A549 treated with DMSO at 1 μM for 4 hours (cell line): ENCODE measurements around the gene CENPVL1. TPM values are rescaled to one million over a fixed set of nuclear protein-coding genes. Genes with fewer than 3 reads are reported as not detected.

Experiments
- total RNA-seq: library from RNA; stranded (reverse); fragments of 200-300 nt; extraction: Qiagen RNA extraction; gene quantifications from 5 replicates; pipeline ENCODE4 v1.2.3, GENCODE V29; 2022; ENCODE audit warnings: low read depth

The CENPVL1 gene
- total RNA-seq: not detected in 5 replicates

DNA sequence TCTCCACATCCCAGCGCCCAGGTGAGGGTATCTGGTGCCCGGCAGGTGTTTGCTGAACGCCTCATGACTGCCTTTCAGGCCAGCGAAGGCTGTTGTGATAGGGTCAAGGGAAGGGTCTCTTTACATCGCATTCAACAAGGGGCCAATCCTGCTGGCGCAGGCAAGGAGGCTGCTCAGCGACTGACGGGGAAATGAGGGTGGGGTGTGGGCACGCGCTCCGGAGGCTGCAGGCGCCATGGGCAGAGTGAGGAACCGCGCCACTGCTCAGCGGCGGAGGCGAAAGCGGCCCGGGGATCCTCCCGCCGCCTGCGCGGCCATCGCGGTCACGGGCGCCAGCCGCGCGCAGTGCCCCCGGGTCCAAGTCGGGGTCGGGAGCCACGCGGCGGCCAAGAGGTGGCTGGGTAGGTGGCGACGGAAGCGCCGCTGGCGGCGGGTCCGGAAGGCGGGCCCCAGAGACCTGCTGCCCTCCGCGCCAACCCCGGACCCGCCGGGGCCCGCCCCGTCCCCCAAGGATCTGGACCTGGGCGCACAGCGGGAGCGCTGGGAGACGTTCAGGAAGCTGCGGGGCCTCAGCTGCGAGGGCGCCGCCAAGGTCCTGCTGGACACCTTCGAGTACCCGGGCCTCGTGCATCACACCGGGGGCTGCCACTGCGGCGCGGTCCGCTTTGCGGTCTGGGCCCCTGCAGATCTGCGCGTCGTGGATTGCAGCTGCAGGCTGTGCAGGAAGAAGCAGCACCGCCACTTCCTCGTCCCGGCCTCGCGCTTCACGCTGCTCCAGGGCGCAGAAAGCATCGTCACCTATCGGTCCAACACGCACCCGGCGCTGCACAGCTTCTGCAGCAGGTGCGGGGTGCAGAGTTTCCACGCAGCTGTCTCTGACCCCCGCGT lies at the start of gene CENPVL1:
CENPVL1 (plus strand) TSS at position 236 of the 888 bp plus-strand sequence; CDS start at position 236, 0 bp downstream.

DNA sequence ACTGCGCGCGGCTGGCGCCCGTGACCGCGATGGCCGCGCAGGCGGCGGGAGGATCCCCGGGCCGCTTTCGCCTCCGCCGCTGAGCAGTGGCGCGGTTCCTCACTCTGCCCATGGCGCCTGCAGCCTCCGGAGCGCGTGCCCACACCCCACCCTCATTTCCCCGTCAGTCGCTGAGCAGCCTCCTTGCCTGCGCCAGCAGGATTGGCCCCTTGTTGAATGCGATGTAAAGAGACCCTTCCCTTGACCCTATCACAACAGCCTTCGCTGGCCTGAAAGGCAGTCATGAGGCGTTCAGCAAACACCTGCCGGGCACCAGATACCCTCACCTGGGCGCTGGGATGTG lies 27.6 kb upstream of the CENPVL1 start, which contains the start of gene CENPVL2:
CENPVL2 (minus strand) TSS at position 112 of the 343 bp plus-strand sequence; CDS start at position 112, 0 bp downstream.

DNA sequence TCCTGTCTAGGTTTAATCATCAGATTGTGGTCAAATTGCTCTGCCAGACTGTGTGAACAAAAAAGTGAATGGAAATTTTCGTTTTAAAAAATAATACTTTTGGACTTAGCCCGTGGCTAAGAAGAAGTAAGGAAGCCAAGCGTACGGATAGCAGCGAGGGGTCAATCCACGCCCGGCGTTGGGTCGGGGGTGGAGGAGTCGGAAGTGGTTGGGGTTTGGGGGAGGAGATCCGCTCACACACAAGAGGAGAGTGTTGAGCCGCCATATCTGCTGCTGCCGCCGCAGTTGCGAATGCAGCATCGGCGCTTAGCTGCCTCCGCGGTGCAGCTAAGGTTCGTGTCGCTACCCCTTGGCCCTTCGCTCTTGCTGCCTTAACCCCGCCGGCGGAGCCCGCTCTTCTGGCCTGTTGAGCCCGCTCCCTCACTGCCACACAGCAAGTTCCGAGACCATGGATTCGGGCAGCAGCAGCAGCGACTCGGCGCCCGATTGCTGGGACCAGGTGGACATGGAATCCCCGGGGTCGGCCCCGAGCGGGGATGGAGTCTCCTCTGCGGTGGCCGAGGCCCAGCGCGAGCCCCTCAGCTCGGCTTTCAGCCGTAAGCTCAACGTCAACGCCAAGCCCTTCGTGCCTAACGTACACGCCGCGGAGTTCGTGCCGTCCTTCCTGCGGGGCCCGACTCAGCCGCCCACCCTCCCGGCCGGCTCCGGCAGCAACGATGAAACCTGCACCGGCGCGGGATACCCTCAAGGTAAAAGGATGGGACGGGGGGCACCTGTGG lies 33.1 kb downstream of the CENPVL1 start, which contains the start of gene GSPT2:
GSPT2 (plus strand) TSS at position 264 of the 779 bp plus-strand sequence; CDS start at position 449, 185 bp downstream.

Other genes starting within 250 kb of the CENPVL1 start
- 2.9 to 4.2 TPM (median 3.5 TPM) in 5 replicates for gene NUDT11, start 213.9 kb upstream of the CENPVL1 start, total RNA-seq
- 0.11 to 0.22 TPM (median 0.19 TPM) in 5 replicates for gene CENPVL3, start 91.6 kb upstream of the CENPVL1 start, total RNA-seq
- not detected in 5 replicates for gene CENPVL2, start 27.7 kb upstream of the CENPVL1 start, total RNA-seq
- 8.3 to 9.7 TPM (median 9.3 TPM) in 5 replicates for gene GSPT2, start 32.9 kb downstream of the CENPVL1 start, total RNA-seq
- gene MAGED1, start 183.1 kb downstream of the CENPVL1 start, total RNA-seq: 68.0 to 105 TPM (median 82.1 TPM) in 5 replicates